NOMO-1 treated with dmso at 0.1 percent for 144 hours (cell line): ENCODE results near the gene XKR7.
A peak's percentile ranks its signal among the peaks of the same experiment; 100 is the strongest.

ENCODE experiments used
- DNase-seq: peaks from one replicate; lab custom pipeline; 2025; ENCODE audit not compliant: unreplicated experiment; lab: John Stamatoyannopoulos, UW

Gene XKR7

DNA sequence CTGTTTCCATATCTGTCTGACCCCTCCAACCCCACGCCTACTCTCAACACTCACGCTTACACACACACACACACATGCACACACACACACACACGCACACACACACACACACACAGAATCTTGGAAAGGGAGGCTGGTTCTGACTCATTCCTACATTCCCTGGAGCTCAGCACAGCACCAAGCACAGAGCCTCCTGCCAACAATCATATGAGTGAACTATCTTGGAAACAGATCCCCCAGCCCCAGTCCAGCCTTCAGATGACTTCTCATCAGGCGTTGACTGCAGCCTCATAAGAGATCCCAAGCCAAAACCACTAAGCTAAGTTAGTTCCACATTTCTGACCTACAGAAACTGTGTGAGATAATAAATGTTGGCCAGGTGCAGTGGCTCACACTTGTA lies 70.0 kb downstream of the XKR7 start:
- no peak for DNase-seq

- DNase-seq: peak; percentile 85
Measured at GRCh38 chr20:32040142-32040953, 72.4 kb downstream of the XKR7 start.

GRCh38 chr20:32045999-32046398 lies 78.0 kb downstream of the XKR7 start:
- DNase-seq: no peak

- DNase-seq: no peak
Measured at GRCh38 chr20:32050324-32050841, 82.4 kb downstream of the XKR7 start.

- DNase-seq: peak; percentile 70
Measured at GRCh38 chr20:32050851-32051556, 83.1 kb downstream of the XKR7 start.

DNA sequence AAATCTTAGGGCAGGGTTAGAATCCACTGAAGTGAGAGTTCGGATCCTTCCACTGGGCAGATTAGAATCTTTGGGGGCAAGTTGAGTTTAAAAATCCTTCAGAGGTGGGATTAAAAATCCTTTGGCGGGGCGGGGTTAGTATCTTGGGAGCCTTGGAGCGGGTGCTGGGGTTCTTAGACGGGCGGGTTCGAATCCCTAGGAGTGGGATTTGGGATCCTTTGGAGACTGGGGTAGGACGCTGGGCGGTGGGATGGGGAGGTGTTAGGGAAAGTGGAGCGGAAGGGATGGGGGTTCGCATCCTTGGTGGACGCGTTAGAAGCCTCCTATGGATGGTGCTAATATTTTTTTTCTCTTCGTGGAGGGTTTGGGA lies 83.8 kb downstream of the XKR7 start:
- DNase-seq: no peak

DNA sequence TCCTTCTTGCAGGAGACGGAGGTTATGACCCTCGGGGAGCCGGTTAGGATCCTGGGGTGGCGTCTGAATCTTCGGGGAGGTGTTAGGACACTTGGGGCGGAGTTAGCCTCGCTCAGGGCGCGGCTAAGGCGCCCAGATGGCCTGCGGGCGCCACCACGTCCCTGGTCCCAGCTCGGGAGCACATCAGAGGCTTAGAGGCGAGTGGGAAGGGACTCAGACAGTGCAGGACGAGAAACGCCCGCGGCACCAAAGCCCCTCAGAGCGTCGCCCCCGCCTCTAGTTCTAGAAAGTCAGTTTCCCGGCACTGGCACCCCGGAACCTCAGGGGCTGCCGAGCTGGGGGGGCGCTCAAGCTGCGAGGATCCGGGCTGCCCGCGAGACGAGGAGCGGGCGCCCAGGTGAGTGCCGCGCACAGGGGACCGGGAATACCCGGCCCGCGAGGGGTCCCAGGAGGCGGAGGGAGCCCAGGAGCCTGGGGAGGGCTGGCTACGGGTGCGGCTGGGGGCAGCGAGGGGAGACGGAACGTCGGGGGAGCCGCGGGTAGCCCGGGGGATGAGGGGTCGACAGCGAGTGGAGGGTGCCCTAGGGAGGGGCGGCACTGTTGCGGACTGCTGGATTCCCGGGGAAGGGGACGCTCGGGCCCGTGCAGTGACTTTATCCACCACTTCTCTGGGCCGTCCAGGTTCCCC lies 84.3 kb downstream of the XKR7 start, which contains the start of gene HCK:
Gene HCK, plus strand, starts transcription at position 153 of the 688 bp plus-strand sequence.
- peak; percentile 41 for DNase-seq

- peak; percentile 71 for DNase-seq
Measured at GRCh38 chr20:32052778-32053362, 84.9 kb downstream of the XKR7 start.
